HepG2 (cell line): ENCODE data around the gene ANKLE1. TPM values are rescaled to one million over a fixed set of nuclear protein-coding genes. Genes with fewer than 3 reads are reported as not detected.

Experiments used
- HMGXB4 ChIP-seq, 2 experiments: sonication (generic) in 1 of 2; formaldehyde crosslinking in 1 of 2; IDR thresholded peaks; 2 replicates each; pipeline versions ENCODE4 v1.4.0 to v1.6.1; 2018 to 2020; ENCODE audit warnings: missing genetic modification reagents in 2 of 2, borderline replicate concordance in 1 of 2, low read depth in 1 of 2, mild to moderate bottlenecking in 1 of 2, missing biosample characterization in 1 of 2
- HOMEZ ChIP-seq: IDR thresholded peaks from 2 replicates; pipeline ENCODE4 v1.6.1; 2016; ENCODE audit warnings: low read depth
- TBX2 ChIP-seq: sonication (generic); formaldehyde crosslinking; IDR thresholded peaks from 2 replicates; pipeline ENCODE4 v1.5.0; 2020; ENCODE audit warnings: missing genetic modification reagents, mild to moderate bottlenecking, borderline replicate concordance
- TFE3 ChIP-seq: IDR thresholded peaks from 2 replicates; pipeline ENCODE4 v1.6.1; 2016
- WIZ ChIP-seq: sonication (generic); formaldehyde crosslinking; IDR thresholded peaks from 2 replicates; pipeline ENCODE4 v1.5.1; 2020; ENCODE audit warnings: mild to moderate bottlenecking, missing genetic modification reagents
- XBP1 ChIP-seq: sonication (generic); formaldehyde crosslinking; IDR thresholded peaks from 2 replicates; pipeline ENCODE4 v1.5.0; 2020; ENCODE audit warnings: missing genetic modification reagents
- ZMYM3 ChIP-seq: sonication (generic); formaldehyde crosslinking; IDR thresholded peaks from 2 replicates; pipeline ENCODE4 v1.5.1; 2020; ENCODE audit warnings: mild to moderate bottlenecking, missing genetic modification reagents
- ZNF281 ChIP-seq: sonication (generic); formaldehyde crosslinking; IDR thresholded peaks from 2 replicates; pipeline ENCODE4 v1.4.0; 2020; ENCODE audit warnings: missing genetic modification reagents, borderline replicate concordance
- ZNF451 ChIP-seq: sonication (generic); formaldehyde crosslinking; IDR thresholded peaks from 2 replicates; pipeline ENCODE4 v1.5.0; 2020; ENCODE audit warnings: mild to moderate bottlenecking, missing genetic modification reagents
- ZNF501 ChIP-seq: sonication (generic); formaldehyde crosslinking; IDR thresholded peaks from 2 replicates; pipeline ENCODE4 v1.5.1; 2020; ENCODE audit warnings: mild to moderate bottlenecking, moderate library complexity, missing genetic modification reagents
- ZNF570 ChIP-seq: sonication (generic); formaldehyde crosslinking; IDR thresholded peaks from 2 replicates; pipeline ENCODE4 v1.4.0; 2020; ENCODE audit warnings: mild to moderate bottlenecking, missing genetic modification reagents, borderline replicate concordance
- ZNF850 ChIP-seq: sonication (generic); formaldehyde crosslinking; conservative IDR thresholded peaks from 2 replicates; pipeline ENCODE4 v1.9.0; 2021; ENCODE audit warnings: mild to moderate bottlenecking, missing genetic modification reagents
- polyA plus RNA-seq, 8 experiments: library from polyadenylated mRNA; depleted of rRNA in 3 of 8; stranded (reverse) in 7 of 8; unstranded in 1 of 8; fragments of >200 nt; fragmentation: Illumina TruSeq in 4 of 8; extraction: Trizol in 4 of 8; gene quantifications; 2 replicates each; pipeline versions ENCODE4 v1.2.1 to v1.2.3, GENCODE V29; 2011 to 2016; ENCODE audit warnings: low read depth in 4 of 8, missing spikeins in 1 of 8, mixed read lengths in 1 of 8; ENCODE audit not compliant: insufficient read depth in 1 of 8
- total RNA-seq, 5 experiments: library from RNA; depleted of rRNA; stranded (reverse); fragments of >200 nt; fragmentation: Illumina TruSeq; extraction: Trizol; gene quantifications; 2 replicates each; pipeline ENCODE4 v1.2.3, GENCODE V29; 2016; ENCODE audit warnings: low read depth in 1 of 5

ANKLE1 gene
- total and polyA plus RNA-seq, 2 of the 13 experiments (the other 11 are each of a cell fraction or from before 2014, with no cell fraction given) = 0.69 to 1.5 TPM

GRCh38 chr19:17248011-17248776, 33.5 kb upstream of the ANKLE1 start (continued):
- TF ChIP-seq ZNF281 (CRISPR knock-in tag) = peak; percentile 99
- no peak for TF ChIP-seq ZNF850
- TF ChIP-seq ZMYM3 (CRISPR knock-in tag) = peak; percentile 95
- peak; percentile 69; the same call in 1 of the 2 replicates for TF ChIP-seq TFE3 (CRISPR knock-in tag)
- no peak for TF ChIP-seq ZNF570 (CRISPR knock-in tag)
- TF ChIP-seq TBX2 = peak; percentile 93
- no peak for TF ChIP-seq XBP1 (CRISPR knock-in tag)
- no peak for TF ChIP-seq WIZ (CRISPR knock-in tag)
- TF ChIP-seq ZNF451 (CRISPR knock-in tag) = 0 out of 2 replicates have a peak, but pooled peaks have one; percentile 43
- TF ChIP-seq ZNF501 (CRISPR knock-in tag) = peak; percentile 56; the same call in 1 of the 2 replicates
- no peak; the same call in 1 of the 2 replicates for TF ChIP-seq HOMEZ (CRISPR knock-in tag)
- peak; percentile 28 to 61; a peak in 3 of 4 replicates for TF ChIP-seq HMGXB4 (CRISPR knock-in tag; IDR thresholded peaks at IDR 0.05; ENCODE audit: borderline replicate concordance in 1 of 2, low read depth in 1 of 2)
